ENCODE results near the gene CDC42SE1.

The CDC42SE1 gene

GRCh38 chr1:151010346-151010726, 49.1 kb downstream of the CDC42SE1 start:
- Mint-ChIP-seq H3K27me3 (ENCODE audit: low read depth) (no peaks in the 10 kb centered on the region), H3K4me3 (peak overlapping the region; percentile 38 to 96 (median 93)), H3K4me1 (peaks cover 61% of the 10 kb centered on the region), H3K27ac (peak overlapping the region in 1 of 3 experiments; percentile 94), H3K9me3 (no peaks in the 10 kb centered on the region), H3K36me3 (ENCODE audit: low read depth) (peaks cover 4% of the 10 kb centered on the region)
- no peak for TF ChIP-seq CTCF (IDR thresholded peaks at IDR 0.05; ENCODE audit: unreplicated experiment in 3 of 3)

GRCh38 chr1:151009674-151010345, 49.6 kb downstream of the CDC42SE1 start:
- Mint-ChIP-seq H3K4me3 (peak overlapping the region; percentile 93 to 96 (median 96)), H3K9me3 (no peaks in the 10 kb centered on the region), H3K4me1 (peaks cover 62% of the 10 kb centered on the region), H3K27ac (peak overlapping the region; percentile 94 to 99 (median 98)), H3K27me3 (ENCODE audit: low read depth) (no peaks in the 10 kb centered on the region), H3K36me3 (ENCODE audit: low read depth) (peaks cover 4% of the 10 kb centered on the region)
- no peak for TF ChIP-seq CTCF (IDR thresholded peaks at IDR 0.05; ENCODE audit: unreplicated experiment in 3 of 3)

- Mint-ChIP-seq H3K4me3 (peak overlapping the region; percentile 93 to 96 (median 96)), H3K36me3 (ENCODE audit: low read depth) (peaks cover 4% of the 10 kb centered on the region), H3K9me3 (no peaks in the 10 kb centered on the region), H3K4me1 (peaks cover 62% of the 10 kb centered on the region), H3K27ac (peak overlapping the region; percentile 94 to 99 (median 98)), H3K27me3 (ENCODE audit: low read depth) (no peaks in the 10 kb centered on the region)
- TF ChIP-seq CTCF (IDR thresholded peaks at IDR 0.05; ENCODE audit: unreplicated experiment in 3 of 3) = no peak
These were observed 50.2 kb downstream of the CDC42SE1 start for GRCh38 chr1:151009206-151009587.

- no peak for TF ChIP-seq CTCF (IDR thresholded peaks at IDR 0.05; ENCODE audit: unreplicated experiment in 3 of 3)
- Mint-ChIP-seq H3K36me3 (ENCODE audit: low read depth) (peaks cover 4% of the 10 kb centered on the region), H3K9me3 (no peaks in the 10 kb centered on the region), H3K4me1 (peaks cover 60% of the 10 kb centered on the region), H3K27ac (peak within 1 kb of the TSS; percentile 94 to 99 (median 98)), H3K27me3 (ENCODE audit: low read depth) (no peaks in the 10 kb centered on the region), H3K4me3 (peak within 1 kb of the TSS; percentile 93 to 96 (median 96))
These were observed 50.9 kb downstream of the CDC42SE1 start, which contains the start of gene PRUNE1 for GRCh38 chr1:151008244-151009205. Gene PRUNE1, plus strand, starts transcription at chr1:151008449. Its CDS starts 184 bp downstream, at chr1:151008633.

GRCh38 chr1:151007853-151008243, 51.6 kb downstream of the CDC42SE1 start:
- Mint-ChIP-seq H3K27me3 (ENCODE audit: low read depth) (no peaks in the 10 kb centered on the region), H3K27ac (peak overlapping the region; percentile 94 to 99 (median 98)), H3K9me3 (no peaks in the 10 kb centered on the region), H3K36me3 (ENCODE audit: low read depth) (peaks cover 5% of the 10 kb centered on the region), H3K4me1 (peaks cover 57% of the 10 kb centered on the region), H3K4me3 (peak overlapping the region; percentile 93 to 96 (median 96))
- TF ChIP-seq CTCF (IDR thresholded peaks at IDR 0.05; ENCODE audit: unreplicated experiment in 3 of 3) = no peak

All from nephron (organoid).